Measurements from ENCODE around the gene ANKMY2. TPM values are rescaled to one million over a fixed set of nuclear protein-coding genes. Genes with fewer than 3 reads are reported as not detected.
A peak's percentile ranks its signal among the peaks of the same experiment; 100 is the strongest.

ANKMY2 gene
- total RNA-seq, 2 donors from 2014 or later: 9.7 to 12.0 TPM

- Mint-ChIP-seq H3K36me3 (peaks cover 37 to 49% of the 10 kb centered on the region in 2 donors), H3K9me3 (no peaks in the 10 kb centered on the region), H3K27ac (peak overlapping the region; percentile 87 to 99)
- DNase-seq (ENCODE audit: low spot score in 2 of 2) (no peak), ATAC-seq (peak in 1 of 2 donors; percentile 9)
Measured at GRCh38 chr7:16646472-16647072, 1.0 kb upstream of the ANKMY2 start.

DNA sequence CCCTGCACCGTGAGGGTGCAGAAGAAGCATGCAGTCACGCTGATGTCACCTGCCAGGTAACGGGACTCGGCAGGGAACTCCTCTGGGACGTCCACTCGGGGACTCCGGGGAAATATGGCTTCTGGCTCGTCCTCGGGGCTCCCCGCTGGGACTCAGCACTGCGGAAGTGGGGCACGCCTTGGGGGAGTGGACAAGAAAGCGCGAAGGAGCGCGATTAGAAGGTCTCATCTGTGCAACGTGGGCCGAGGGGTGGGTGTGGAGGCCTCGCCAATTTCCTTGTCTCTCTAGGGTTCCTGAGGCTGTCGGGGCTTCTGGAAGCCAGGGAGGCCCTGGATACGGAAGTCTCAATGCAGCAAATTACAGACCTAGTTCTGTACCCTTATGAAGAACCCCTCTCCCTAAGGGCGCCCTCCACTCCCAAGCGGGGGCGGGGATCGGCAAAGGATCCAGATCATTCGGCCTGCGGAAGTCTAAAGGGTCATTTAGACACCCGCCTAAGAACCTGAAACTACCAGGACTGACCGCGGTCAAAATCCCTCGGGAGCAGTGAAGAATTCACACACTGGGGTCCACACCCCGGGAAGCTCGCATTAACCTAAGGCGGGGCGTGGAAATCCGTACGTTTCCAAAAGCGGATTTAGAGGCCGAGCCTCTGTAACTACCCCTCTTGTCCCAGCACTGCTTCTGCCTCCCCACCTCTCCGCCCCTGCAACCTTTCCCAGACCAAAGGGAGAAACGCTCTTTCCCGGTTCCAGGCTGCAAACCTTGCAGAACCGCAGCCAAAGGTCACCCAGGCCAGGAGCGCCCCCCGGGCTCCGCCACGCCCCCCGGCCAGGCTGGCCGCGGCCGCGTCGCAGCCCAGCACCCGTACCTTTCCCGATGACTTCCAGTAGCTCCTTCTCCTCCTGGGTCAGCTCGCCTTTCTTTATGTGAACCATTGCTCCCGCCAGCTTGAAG, 640 bp downstream of the ANKMY2 start:
- DNase-seq (ENCODE audit: low spot score in 2 of 2) (peak; percentile 53 to 59), ATAC-seq (peak; percentile 9 to 13)
- Mint-ChIP-seq H3K9me3 (no peaks in the 10 kb centered on the region), H3K27ac (peak overlapping the region; percentile 87 to 99), H3K36me3 (peaks cover 37 to 41% of the 10 kb centered on the region in 2 donors)

GRCh38 chr7:16644157-16644556, 1.4 kb downstream of the ANKMY2 start:
- ATAC-seq: no peak
- no peaks in the 10 kb centered on the region for H3K9me3 Mint-ChIP-seq
- DNase-seq (ENCODE audit: low spot score in 2 of 2): no peak
- H3K27ac Mint-ChIP-seq: peak overlapping the region in 1 of 2 donors; percentile 87
- H3K36me3 Mint-ChIP-seq: peaks cover 35 to 39% of the 10 kb centered on the region in 2 donors

DNA sequence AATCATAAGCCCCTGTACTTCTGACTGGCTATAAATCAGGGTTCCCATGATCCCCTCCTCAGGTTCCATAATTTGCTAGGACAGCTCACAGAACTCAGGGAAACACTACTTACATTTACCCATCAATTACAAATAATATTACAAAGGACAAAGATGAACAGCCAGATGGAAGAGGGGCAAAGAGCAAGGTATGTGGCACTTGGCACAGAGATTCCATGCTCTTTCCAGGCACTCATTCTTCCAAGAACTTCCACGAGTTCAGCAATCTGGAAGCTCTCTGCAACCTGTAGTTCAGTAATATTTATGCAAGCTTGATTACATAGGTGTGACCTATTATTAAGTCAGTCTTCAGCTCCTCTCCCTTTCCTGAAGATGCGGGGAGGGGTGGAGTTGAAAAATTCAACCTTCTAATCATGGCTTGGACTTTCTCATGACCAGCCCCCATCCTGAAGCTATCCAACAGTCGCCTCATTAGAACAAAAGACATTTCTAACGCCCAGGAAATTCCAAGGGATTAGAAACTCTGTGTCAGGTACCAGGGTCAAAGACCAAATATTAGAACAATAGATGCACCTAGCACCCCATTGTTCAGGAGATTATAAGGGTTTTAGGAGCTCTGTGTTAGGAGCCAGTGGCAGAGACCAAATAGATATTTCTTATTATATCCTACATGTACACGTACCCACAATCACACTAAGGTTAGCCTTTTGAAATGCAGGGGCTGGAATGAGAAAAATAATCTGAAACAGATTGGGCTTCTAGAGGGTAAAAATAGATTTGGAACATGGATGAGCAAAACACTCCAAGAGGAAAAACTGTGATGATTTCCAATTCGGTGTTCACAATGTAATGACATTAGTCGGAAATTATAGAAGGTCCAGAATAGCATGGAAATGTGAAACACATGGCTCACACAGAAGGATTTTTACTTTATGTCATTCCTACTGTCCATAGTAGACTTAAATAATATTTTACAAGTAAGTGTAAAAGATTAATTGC, 7.0 kb downstream of the ANKMY2 start:
- Mint-ChIP-seq H3K36me3 (peaks cover 0 to 11% of the 10 kb centered on the region in 2 donors), H3K27ac (no peak overlapping the region), H3K9me3 (no peaks in the 10 kb centered on the region)
- ATAC-seq: no peak
- no peak for DNase-seq (ENCODE audit: low spot score in 2 of 2)

GRCh38 chr7:16637379-16637778, 8.2 kb downstream of the ANKMY2 start:
- Mint-ChIP-seq H3K27ac (no peak overlapping the region), H3K9me3 (no peaks in the 10 kb centered on the region), H3K36me3 (peaks cover 0 to 11% of the 10 kb centered on the region in 2 donors)
- no peak for ATAC-seq
- DNase-seq (ENCODE audit: low spot score in 2 of 2): no peak

DNA sequence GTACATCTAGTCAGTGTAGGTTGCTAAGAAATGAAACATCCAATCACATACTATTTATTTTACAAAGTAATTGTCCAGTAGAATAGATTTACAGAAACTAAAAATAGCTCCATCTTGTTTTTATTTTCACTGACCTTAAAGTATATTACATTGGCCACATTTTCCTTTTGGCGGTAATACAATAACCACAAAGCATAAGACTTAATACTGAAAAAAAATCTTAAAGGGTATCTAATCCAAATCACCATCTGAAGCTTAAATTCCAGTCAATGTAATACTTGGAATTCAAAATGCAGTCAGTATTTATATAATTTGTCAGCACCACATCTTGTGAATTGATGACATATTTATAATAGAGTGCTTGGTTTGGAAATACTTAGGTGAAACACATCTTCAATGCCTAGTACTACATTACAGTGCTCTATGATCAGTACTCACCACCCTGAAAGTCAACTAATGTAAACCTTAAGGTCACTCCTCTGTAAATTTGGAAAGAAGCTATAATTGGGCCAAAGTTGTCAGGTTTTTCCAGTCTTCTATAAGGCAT, 8.9 kb downstream of the ANKMY2 start:
- DNase-seq (ENCODE audit: low spot score in 2 of 2) (no peak), ATAC-seq (no peak)
- Mint-ChIP-seq H3K9me3 (no peaks in the 10 kb centered on the region), H3K27ac (no peak overlapping the region), H3K36me3 (peaks cover 0 to 16% of the 10 kb centered on the region in 2 donors)

GRCh38 chr7:16634271-16634738, 11.2 kb downstream of the ANKMY2 start:
- H3K36me3 Mint-ChIP-seq: peaks cover 0 to 16% of the 10 kb centered on the region in 2 donors

GRCh38 chr7:16630654-16631053, 14.9 kb downstream of the ANKMY2 start:
- DNase-seq (ENCODE audit: low spot score in 2 of 2) (no peak), ATAC-seq (no peak)
- Mint-ChIP-seq H3K27ac (no peak overlapping the region), H3K36me3 (peaks cover 0 to 16% of the 10 kb centered on the region in 2 donors), H3K9me3 (no peaks in the 10 kb centered on the region)

More at GRCh38 chr7:16634271-16634738, 11.2 kb downstream of the ANKMY2 start:
- H3K9me3 Mint-ChIP-seq: no peaks in the 10 kb centered on the region
- no peak overlapping the region for H3K27ac Mint-ChIP-seq
- no peak for DNase-seq (ENCODE audit: low spot score in 2 of 2)
- no peak for ATAC-seq

GRCh38 chr7:16627236-16627635, 18.3 kb downstream of the ANKMY2 start:
- no peak overlapping the region for H3K27ac Mint-ChIP-seq

GRCh38 chr7:16626388-16626787, 19.2 kb downstream of the ANKMY2 start:
- ATAC-seq (no peak), DNase-seq (ENCODE audit: low spot score in 2 of 2) (no peak)
- H3K27ac Mint-ChIP-seq: no peak overlapping the region
- H3K36me3 Mint-ChIP-seq: no peaks in the 10 kb centered on the region
- H3K9me3 Mint-ChIP-seq: no peaks in the 10 kb centered on the region

More at GRCh38 chr7:16627236-16627635, 18.3 kb downstream of the ANKMY2 start:
- Mint-ChIP-seq H3K36me3 (peaks cover 0 to 4% of the 10 kb centered on the region in 2 donors), H3K9me3 (no peaks in the 10 kb centered on the region)
- ATAC-seq (no peak), DNase-seq (ENCODE audit: low spot score in 2 of 2) (no peak)

DNA sequence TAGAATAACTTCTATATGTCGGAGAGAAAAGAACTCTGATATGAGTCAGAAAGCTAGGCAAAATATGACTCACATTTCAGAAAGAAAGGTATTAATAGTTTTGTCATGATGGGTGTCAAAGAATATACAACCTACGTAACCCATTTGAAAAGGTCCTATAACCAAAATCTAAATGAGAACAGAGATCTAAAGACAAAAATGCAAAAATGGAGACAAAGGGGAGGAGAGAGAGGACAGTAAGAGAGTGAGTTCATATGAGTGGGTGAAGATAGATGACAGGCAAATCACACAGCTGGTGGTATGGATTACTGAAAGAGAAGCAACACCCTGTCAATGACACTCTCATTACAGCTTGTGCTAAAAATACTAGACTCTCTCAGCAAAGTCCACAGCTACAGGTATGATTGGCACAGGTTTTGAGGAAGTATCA, 25.6 kb downstream of the ANKMY2 start:
- no peaks in the 10 kb centered on the region for H3K9me3 Mint-ChIP-seq
- ATAC-seq: peak; percentile 98 to 99
- H3K27ac Mint-ChIP-seq: peak overlapping the region; percentile 83
- peak in 1 of 2 donors; percentile 13 for DNase-seq (ENCODE audit: low spot score in 2 of 2)
- peaks cover 4 to 9% of the 10 kb centered on the region in 2 donors for H3K36me3 Mint-ChIP-seq

- H3K9me3 Mint-ChIP-seq: no peaks in the 10 kb centered on the region
- peaks cover 4 to 9% of the 10 kb centered on the region in 2 donors for H3K36me3 Mint-ChIP-seq
- no peak for DNase-seq (ENCODE audit: low spot score in 2 of 2)
- H3K27ac Mint-ChIP-seq: no peak overlapping the region
- ATAC-seq: no peak
Measured at GRCh38 chr7:16616542-16616941, 29.0 kb downstream of the ANKMY2 start.

DNA sequence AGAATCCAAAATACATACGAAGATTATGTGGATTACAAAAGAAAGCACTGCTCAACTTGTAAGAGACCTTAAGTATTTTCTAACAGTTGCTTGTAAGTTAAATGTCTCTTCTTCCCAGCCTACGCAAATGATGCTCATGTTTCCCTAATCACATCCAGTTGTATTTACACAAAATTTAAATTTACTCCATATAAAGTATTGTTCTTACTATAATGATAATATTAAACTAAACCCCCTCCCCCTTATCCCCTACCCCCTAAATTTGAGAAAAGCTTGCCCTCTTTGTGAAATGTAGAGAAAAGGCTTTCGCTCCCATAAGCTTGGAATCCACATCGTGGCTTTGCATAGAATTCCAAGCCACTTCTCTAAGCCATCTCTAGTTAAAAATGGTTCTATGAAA, 29.4 kb downstream of the ANKMY2 start:
- ATAC-seq: no peak
- Mint-ChIP-seq H3K9me3 (no peaks in the 10 kb centered on the region), H3K27ac (no peak overlapping the region), H3K36me3 (peaks cover 4 to 9% of the 10 kb centered on the region in 2 donors)
- no peak for DNase-seq (ENCODE audit: low spot score in 2 of 2)

- H3K36me3 Mint-ChIP-seq: peaks cover 4 to 9% of the 10 kb centered on the region in 2 donors
- ATAC-seq: no peak
Measured at GRCh38 chr7:16615228-16615627, 30.3 kb downstream of the ANKMY2 start.

DNA sequence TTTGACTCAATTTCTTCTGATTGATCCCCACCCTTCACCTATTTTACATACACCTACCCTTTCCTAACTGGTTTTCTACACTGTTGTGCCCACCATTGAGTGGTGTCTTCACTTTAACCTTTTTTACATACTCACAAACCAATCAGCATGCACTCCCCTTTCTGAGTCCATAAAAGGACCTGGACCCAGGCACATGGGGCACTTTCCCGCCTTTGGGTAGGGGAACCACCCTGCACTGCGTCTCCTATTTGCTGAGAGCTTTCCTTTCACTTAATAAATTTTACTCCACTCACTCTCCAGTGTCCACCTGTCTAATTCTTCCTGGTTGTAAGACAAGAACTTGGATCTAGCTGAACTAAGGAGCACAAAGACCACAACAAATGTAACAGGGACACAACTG, 33.8 kb downstream of the ANKMY2 start:
- ATAC-seq (no peak), DNase-seq (ENCODE audit: low spot score in 2 of 2) (no peak)
- Mint-ChIP-seq H3K9me3 (no peaks in the 10 kb centered on the region), H3K27ac (no peak overlapping the region), H3K36me3 (peaks cover 0 to 10% of the 10 kb centered on the region in 2 donors)

More at GRCh38 chr7:16615228-16615627, 30.3 kb downstream of the ANKMY2 start:
- Mint-ChIP-seq H3K27ac (no peak overlapping the region), H3K9me3 (no peaks in the 10 kb centered on the region)
- no peak for DNase-seq (ENCODE audit: low spot score in 2 of 2)
